CD4-positive, alpha-beta T cell treated with Interleukin-6 for 4 hours (primary cell): ENCODE data around the gene KRT5.

Experiments
- DNase-seq: peaks from one replicate; pipeline ENCODE4 v3.0.0-alpha.2; 2020; ENCODE audit warnings: mixed read lengths

KRT5 gene

DNA sequence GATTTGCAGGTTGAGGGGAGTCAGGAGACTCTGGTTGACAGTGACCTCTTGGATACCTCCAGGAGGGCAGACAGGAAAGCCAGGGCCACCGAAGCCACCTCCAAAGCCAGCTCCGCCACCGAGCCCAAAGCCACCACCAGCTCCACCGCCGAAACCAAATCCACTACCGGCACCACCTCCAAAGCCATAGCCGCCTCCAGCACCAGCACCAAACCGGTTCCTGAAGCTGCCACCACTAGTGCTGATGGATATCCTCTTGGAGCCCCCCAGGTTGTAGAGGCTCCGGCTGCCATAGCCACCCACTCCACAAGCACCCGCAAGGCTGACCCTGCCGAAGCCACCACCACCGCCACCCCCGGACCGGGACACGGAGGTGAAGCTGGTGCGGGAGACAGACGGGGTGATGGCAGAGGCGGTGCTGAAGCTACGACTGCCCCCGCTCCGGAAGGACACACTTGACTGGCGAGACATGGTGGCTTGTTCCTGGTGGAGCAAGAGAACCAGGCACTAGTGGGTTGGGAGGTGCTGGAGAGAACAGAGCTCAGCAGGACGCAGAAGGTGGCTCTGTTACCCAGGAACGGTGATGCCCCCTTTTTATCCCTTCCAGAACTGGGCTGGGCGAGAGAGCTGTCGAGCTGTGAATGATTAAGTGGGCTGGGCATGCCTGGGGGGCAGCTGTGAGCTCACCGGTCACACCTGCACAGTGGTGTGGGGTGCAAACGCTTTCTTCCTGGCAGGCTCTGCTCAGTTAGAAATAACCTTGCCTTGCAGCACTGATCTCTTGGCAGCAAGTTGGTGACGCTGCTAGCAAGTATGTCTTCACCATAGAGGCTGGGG lies at the start of gene KRT5:
KRT5 (minus strand) TSS at position 569 of the 837 bp plus-strand sequence; CDS start at position 471, 98 bp downstream.
- DNase-seq, result no peak

GRCh38 chr12:52568111-52568510 lies 47.9 kb upstream of the KRT5 start:
- no peak for DNase-seq

DNA sequence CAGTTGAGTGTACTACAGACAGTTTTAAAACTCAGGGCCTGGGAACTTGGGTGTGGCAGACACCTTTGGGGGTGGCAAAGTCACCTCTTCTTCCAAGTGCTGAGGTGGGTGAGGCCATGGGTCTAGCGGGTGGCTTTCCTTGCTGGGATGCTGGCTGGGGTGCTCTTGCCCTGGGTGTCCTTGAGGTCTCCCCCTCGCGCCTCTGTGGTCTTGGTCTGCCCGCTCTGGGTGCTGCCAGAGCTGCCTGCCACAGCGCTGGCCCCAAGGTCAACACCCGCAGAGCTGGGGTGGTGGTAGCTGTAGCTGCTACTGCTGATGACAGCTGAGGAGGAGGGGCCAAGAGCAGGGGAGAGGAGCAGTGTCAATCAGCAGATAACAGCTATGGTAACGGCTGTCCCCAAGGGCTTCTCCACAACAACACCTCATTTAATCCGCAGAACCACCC lies 46.7 kb upstream of the KRT5 start:
- peak; percentile 7 for DNase-seq

DNA sequence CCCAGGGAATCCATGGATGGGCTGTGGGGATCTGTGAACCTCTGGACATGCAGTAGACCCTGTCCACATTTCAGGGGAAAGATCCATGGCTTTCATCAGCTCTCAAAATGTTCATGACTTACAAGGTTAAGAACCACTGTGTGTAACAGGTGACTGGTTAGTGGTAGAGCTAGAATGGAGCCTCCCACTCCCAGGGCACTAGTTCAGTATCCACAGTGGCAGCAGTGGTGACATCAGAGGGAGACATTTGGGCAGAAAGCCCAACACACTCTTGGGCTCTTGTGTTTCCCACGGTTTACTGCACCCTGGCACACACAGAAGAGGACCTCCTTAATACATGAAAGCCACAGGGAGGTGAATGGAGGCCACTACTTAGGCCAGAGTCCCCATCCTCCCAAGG lies 44.4 kb upstream of the KRT5 start:
- no peak for DNase-seq

DNA sequence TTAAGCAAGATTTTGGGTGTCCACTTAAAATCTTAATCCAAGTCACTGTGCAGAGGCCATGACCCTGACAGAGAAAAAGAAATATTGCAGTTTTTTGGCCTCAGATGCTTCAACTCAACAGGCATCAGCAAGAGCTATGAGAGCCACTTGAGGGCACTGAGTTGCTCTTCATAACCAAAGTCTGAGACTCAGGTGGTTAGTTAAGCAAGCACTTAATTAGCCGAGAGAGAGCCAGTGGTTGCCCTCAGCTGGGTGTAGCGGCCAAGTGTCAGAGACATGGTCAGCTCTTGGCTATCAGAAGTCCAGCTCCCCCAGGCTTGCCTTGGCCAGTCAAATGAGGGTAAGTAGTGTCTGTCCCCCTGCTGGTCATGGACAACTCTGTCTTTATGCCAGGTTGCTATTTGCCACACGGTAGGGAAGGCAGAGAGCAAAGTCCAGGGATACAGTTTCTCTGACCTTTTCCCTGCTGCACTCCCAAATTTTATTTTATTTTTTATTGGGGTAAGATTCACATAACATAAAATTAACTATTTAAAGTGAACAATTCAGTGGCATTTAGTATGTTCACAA lies 41.8 kb upstream of the KRT5 start:
- DNase-seq, result no peak

DNA sequence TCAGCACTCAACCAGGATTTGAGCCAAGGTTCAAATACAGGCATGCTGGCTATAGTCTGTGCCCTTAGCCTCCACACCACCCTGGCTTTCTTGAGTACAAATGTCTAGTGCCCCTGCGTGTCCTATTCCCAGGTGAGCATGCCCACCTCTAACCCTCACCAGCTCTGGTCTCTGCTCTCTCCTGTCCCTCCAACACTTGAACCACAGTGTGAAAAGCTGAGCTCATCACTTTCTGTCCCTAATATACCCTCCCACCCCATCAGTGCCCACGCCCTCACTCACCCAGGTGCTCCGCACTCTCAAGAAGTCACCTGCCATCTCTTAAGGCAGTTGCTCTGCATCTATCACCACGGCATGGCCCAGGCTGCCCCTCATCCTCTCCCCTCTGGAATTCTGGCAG lies 39.8 kb upstream of the KRT5 start:
- no peak for DNase-seq

GRCh38 chr12:52558781-52559445 lies 38.7 kb upstream of the KRT5 start:
- DNase-seq, result no peak

DNA sequence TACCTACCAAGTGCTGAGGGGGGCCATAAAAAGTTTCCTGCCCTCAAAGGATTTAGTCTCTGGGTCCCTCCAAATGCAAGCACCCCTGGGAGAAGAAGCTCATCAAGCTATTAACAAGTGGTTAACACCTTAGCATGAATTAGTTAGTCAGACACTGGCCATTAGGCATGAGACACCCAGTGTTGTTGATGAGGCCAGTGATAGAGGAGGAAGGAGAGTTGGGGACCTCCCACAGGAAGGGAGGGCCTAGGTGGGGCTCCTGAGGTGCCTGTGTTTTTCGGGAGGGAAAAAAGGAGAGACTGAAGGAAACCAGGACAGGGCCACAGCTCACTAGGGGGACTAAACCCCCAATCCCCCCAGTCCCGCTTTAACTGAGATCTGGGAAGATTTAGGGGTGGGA lies 37.3 kb upstream of the KRT5 start:
- DNase-seq, result no peak

GRCh38 chr12:52555577-52555976 lies 35.4 kb upstream of the KRT5 start:
- no peak for DNase-seq

- no peak for DNase-seq
Measured at GRCh38 chr12:52552681-52553195, 32.5 kb upstream of the KRT5 start, which contains the start of gene KRT71. KRT71 (minus strand) TSS chr12:52553145; CDS start chr12:52553077, 68 bp downstream.

- no peak for DNase-seq
Measured at GRCh38 chr12:52552055-52552454, 31.9 kb upstream of the KRT5 start.

GRCh38 chr12:52551216-52551865 lies 31.1 kb upstream of the KRT5 start:
- DNase-seq, result no peak

- no peak for DNase-seq
Measured at GRCh38 chr12:52546126-52546525, 25.9 kb upstream of the KRT5 start.

- DNase-seq, result no peak
Measured at GRCh38 chr12:52543985-52544883, 24.0 kb upstream of the KRT5 start.

DNA sequence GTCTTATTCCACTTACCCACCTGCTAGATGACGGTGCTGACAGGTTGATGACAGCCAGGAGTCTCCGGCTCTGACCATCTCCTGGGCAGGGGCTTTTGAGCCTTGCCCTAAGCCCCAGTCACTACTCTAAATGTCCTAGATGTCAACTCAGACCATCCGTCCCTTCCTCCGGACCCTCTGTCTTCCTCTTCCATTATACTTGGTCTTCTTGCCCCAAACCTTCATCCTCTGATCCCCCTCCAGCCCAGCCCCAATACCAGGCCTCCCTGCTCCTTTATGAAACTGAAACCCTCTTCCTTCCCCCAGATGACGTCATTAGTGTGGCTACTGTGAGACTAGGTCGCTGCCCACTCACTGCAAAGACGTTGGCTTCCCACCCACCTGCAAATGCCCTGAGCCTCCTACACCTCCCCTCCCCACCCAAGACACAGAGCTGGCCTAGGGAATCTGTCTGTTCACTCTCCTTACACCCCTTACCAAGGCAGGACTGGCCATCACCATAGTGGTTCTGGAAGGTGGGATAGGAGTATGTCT lies 22.7 kb upstream of the KRT5 start:
- DNase-seq, result no peak

GRCh38 chr12:52542157-52542556 lies 22.0 kb upstream of the KRT5 start:
- DNase-seq, result no peak

DNA sequence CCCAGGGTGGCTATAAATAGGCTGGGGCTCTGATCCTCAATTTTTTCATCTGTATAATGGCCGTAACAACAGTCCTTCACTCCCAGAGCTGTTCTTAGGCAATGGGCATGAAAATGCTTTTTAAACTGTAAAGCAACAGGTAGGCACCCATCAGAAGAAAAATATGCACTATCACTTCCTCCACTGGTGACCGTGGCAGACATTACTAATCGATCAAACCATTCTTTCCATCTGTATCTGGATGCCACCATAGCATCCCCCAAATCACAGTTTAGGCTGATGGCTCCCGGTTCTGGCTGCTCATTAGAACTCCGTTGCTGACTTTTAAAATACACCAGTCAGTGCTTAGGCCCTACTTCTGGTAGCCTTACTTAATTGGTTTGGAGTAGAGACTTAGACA lies 21.5 kb upstream of the KRT5 start:
- DNase-seq, result no peak

GRCh38 chr12:52540531-52540930 lies 20.3 kb upstream of the KRT5 start:
- DNase-seq, result no peak

GRCh38 chr12:52539821-52540173 lies 19.6 kb upstream of the KRT5 start:
- no peak for DNase-seq

DNA sequence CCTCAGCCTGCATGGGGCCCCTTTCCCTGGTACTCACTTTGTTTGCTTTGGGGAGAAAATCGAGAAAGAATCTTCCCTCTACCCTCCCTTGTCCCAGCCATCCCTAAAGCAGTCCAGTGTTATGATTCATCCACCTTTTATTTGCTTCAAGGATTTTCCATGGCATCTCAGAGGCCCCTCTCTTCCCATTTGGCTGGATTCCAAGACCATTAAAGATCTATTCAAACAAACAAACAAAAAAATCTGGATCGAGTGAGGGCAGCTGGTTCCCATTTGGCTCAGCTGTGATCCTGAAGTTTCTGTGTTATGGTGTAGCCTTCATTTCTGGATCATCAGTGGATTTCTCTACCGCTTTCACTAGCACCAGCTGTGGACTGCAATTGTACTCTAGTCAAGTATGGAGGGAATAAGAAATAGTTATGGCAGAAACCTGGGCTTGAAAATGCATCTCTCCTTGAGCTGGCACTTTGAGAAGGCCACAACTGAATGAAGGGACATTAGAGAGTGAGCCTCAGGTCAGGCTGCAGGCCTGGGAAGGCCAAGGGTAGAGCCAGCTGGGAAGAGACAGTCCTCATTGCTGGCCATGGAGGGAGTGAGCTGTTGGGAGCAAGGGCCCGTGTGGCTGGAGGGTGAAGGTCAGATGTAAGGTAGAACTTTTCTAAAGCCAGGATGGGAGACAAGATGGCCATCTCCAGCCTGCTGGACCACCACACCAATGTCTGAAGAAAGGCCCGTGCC lies 19.1 kb upstream of the KRT5 start:
- DNase-seq, result no peak

- no peak for DNase-seq
Measured at GRCh38 chr12:52537101-52537500, 16.9 kb upstream of the KRT5 start.
